Loucy (cell line): ENCODE results near the gene CFAP54.

ENCODE experiments used
- EZH2phosphoT487 ChIP-seq: fragments of 200-600 bp; IDR thresholded peaks from 2 replicates; pipeline ENCODE4 v1.6.1; 2018; ENCODE audit warnings: antibody characterized with exemption, mild to moderate bottlenecking, moderate library complexity, borderline replicate concordance
- TF ChIP-seq, protein P1 (sequence below): fragments of 200-600 bp; sonication (generic); conservative IDR thresholded peaks from 2 replicates; pipeline ENCODE4 v1.5.1; 2014; ENCODE audit warnings: mild to moderate bottlenecking, antibody characterized with exemption, low read length

DNA sequence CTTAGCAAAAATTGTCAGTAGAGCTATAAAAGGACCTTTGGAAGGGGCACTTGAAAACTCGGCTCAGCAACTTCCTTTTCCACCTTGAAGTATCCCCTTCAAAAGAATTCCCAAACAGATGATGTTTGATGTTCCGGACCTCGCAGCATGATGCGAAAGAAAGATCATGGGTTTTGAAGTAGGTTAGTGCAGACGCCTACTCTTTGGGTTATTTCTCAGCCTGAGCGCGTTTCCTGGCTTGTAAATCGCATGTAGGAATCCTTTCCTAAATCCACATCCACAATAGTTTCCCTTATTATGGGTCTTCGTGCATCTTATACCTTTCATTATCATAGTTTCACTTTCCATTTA, 417.1 kb downstream of the CFAP54 start:
- TF ChIP-seq, protein P1, sequence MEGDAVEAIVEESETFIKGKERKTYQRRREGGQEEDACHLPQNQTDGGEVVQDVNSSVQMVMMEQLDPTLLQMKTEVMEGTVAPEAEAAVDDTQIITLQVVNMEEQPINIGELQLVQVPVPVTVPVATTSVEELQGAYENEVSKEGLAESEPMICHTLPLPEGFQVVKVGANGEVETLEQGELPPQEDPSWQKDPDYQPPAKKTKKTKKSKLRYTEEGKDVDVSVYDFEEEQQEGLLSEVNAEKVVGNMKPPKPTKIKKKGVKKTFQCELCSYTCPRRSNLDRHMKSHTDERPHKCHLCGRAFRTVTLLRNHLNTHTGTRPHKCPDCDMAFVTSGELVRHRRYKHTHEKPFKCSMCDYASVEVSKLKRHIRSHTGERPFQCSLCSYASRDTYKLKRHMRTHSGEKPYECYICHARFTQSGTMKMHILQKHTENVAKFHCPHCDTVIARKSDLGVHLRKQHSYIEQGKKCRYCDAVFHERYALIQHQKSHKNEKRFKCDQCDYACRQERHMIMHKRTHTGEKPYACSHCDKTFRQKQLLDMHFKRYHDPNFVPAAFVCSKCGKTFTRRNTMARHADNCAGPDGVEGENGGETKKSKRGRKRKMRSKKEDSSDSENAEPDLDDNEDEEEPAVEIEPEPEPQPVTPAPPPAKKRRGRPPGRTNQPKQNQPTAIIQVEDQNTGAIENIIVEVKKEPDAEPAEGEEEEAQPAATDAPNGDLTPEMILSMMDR = no peak
- TF ChIP-seq EZH2phosphoT487 = no peak
